GM12874 (cell line): ENCODE measurements around the gene ZNF70.

Experiments used
- TF ChIP-seq, protein P1 (sequence below): IDR thresholded peaks from 2 replicates; pipeline ENCODE4 v1.5.1; 2011; ENCODE audit warnings: low read depth, mild to moderate bottlenecking, control low read depth, low read length, moderate library complexity; ENCODE audit not compliant: insufficient read depth

The ZNF70 gene

DNA sequence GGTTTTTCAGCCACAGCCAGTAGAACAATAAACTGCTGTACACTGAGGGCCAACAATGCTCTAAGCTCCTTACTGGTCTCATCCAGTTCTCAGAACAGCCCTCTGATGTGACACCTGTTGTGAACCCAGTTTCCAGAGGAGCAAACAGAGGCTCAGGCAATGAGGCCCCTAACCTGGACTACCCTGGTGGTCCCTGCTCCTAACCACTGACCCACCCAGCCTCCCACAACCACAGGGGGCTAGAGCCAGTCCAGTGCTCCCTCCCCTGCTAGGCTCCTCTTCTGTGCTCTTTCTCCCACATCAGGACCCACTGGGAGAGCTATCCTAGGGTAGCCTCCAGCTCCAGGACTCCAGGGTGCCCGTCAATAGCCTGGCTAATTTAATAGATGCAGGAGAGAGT, 31.8 kb upstream of the ZNF70 start:
- TF ChIP-seq, protein P1, sequence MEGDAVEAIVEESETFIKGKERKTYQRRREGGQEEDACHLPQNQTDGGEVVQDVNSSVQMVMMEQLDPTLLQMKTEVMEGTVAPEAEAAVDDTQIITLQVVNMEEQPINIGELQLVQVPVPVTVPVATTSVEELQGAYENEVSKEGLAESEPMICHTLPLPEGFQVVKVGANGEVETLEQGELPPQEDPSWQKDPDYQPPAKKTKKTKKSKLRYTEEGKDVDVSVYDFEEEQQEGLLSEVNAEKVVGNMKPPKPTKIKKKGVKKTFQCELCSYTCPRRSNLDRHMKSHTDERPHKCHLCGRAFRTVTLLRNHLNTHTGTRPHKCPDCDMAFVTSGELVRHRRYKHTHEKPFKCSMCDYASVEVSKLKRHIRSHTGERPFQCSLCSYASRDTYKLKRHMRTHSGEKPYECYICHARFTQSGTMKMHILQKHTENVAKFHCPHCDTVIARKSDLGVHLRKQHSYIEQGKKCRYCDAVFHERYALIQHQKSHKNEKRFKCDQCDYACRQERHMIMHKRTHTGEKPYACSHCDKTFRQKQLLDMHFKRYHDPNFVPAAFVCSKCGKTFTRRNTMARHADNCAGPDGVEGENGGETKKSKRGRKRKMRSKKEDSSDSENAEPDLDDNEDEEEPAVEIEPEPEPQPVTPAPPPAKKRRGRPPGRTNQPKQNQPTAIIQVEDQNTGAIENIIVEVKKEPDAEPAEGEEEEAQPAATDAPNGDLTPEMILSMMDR, result no peak

DNA sequence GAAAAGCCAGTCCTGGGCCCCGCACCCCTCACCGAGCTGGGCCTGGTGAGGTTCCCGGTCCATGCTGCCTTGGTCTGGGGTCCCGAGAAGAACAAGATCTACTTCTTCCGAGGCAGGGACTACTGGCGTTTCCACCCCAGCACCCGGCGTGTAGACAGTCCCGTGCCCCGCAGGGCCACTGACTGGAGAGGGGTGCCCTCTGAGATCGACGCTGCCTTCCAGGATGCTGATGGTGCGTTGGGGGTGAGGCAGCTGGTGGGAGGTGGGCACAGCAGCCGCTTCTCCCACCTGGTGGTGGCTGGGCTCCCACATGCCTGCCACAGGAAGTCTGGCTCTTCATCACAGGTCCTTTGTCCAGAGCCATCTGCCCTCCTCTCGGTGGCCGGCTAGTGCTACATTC, 31.3 kb upstream of the ZNF70 start:
- TF ChIP-seq, protein P1, result no peak

DNA sequence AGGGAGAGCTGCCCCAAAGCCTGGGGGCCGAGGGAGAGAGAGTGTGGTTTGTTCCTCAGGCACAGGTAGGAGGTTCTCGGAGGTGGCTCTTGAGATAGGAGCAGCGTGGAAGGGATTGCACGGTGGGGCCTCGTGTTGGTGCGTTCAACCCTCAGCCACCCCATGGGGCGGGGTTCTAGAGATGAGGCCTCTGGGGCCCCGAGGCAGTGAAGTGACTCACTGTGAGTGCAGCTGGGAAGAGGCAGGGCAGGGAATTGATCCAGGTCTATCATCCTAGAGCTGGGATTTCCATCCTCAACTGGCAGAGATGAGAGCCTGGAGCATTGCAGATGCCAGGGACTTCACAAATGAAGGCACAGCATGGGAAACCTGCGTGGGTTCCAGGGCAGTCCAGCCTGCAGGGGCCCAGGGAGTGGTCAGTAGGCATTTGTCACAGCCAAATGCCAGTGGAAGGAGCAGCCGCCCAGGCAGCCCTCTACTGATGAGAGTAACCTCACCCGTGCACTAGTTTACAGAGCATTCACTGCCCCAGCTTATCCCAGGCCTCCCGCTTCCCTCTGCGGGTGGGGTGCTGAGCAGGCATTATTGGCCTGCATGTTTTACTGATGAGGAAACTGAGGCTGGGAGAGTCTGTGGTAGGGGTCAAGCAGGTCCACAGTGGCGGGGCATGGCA, 30.7 kb upstream of the ZNF70 start:
- TF ChIP-seq, protein P1, result no peak

DNA sequence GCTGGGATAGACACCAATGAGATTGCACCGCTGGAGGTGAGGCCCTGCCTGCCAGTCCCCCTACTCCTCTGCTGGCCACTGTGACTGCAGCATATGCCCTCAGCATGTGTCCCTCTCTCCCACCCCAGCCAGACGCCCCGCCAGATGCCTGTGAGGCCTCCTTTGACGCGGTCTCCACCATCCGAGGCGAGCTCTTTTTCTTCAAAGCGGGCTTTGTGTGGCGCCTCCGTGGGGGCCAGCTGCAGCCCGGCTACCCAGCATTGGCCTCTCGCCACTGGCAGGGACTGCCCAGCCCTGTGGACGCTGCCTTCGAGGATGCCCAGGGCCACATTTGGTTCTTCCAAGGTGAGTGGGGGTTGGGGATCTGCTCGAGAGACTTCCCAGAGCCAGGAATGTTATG, 30.2 kb upstream of the ZNF70 start:
- TF ChIP-seq, protein P1, result no peak

DNA sequence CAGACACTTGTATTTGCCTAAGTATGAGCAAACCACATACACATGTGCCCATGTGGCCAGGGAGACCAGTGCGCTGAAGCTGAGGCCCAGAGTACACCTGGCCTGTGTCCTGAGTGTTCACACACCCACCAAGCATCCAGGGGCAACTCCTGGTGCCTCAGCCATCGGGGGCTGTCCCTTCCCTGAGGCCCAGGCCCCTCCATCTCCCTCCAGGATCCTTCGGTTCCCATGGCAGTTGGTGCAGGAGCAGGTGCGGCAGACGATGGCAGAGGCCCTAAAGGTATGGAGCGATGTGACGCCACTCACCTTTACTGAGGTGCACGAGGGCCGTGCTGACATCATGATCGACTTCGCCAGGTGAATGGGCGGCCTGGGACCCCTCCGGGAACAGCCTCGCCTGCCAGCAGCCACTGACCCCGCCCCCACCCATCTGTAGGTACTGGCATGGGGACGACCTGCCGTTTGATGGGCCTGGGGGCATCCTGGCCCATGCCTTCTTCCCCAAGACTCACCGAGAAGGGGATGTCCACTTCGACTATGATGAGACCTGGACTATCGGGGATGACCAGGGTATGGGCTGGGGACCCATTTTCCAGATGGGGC, 29.3 kb upstream of the ZNF70 start:
- TF ChIP-seq, protein P1, result no peak

DNA sequence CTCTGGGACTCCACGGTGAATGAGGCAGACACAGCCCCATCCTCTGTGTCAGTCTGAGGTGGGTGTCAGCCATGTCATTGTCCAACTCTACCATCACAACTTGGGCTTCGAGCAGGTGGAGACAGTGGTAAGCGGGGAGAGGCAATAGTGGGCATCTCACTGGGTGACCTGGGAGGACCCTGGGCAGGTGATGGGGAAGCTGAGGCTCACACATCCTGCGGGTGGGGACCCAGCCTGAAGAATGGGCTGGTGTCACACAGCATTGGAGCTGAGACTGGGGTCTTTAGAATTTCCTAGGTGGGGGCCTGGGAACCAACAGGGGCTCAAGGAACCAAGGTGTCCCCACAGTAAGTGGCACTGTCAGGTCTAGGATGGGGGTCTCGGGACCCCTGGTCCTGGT, 28.8 kb upstream of the ZNF70 start:
- TF ChIP-seq, protein P1, result no peak

DNA sequence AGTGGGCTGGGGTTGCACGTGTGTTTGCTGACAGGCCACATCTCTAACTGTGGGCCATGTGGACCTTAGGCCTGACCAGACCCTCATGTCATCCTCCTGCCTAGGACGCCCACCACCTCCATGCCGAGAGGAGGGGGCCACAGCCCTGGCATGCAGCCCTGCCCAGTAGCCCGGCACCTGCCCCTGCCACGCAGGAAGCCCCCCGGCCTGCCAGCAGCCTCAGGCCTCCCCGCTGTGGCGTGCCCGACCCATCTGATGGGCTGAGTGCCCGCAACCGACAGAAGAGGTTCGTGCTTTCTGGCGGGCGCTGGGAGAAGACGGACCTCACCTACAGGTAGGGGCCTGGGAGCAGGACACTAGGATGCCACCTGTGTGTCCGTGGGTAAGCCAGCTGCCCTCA, 28.2 kb upstream of the ZNF70 start:
- TF ChIP-seq, protein P1, result no peak

DNA sequence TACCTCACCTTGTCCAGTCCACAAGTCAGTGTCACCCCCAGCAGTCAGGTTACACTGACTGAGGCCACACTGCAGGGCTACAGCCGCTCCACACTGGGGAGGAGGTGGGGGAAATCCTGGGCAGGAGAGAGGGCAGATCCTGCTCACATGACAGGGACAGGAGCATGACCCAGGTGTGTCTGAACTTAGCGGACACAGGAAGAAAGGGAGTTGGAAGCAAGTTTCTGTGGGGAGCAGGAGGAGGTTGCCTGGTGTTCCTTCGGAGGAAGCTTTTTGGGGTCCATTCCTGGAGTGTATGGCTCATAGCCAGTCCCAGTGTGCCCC, 27.6 kb upstream of the ZNF70 start:
- TF ChIP-seq, protein P1, result no peak
